SU-DHL-6 (cell line): ENCODE data around the gene ZDHHC8.

Experiments used
- EZH2phosphoT487 ChIP-seq: fragments of 200-600 bp; sonication (generic), shearing (Covaris generic); conservative IDR thresholded peaks from 2 replicates; pipeline ENCODE4 v1.6.1; 2018; ENCODE audit warnings: mild to moderate bottlenecking, antibody characterized with exemption, low read length, moderate library complexity, mixed read lengths
- TF ChIP-seq, protein P1 (sequence below): fragments of 200-600 bp; sonication (generic); IDR thresholded peaks from one replicate; pipeline ENCODE4 v1.5.1; 2017; ENCODE audit warnings: antibody characterized with exemption, mild to moderate bottlenecking, low read length, moderate library complexity; ENCODE audit not compliant: insufficient read depth, poor library complexity, severe bottlenecking

- TF ChIP-seq, protein P1, sequence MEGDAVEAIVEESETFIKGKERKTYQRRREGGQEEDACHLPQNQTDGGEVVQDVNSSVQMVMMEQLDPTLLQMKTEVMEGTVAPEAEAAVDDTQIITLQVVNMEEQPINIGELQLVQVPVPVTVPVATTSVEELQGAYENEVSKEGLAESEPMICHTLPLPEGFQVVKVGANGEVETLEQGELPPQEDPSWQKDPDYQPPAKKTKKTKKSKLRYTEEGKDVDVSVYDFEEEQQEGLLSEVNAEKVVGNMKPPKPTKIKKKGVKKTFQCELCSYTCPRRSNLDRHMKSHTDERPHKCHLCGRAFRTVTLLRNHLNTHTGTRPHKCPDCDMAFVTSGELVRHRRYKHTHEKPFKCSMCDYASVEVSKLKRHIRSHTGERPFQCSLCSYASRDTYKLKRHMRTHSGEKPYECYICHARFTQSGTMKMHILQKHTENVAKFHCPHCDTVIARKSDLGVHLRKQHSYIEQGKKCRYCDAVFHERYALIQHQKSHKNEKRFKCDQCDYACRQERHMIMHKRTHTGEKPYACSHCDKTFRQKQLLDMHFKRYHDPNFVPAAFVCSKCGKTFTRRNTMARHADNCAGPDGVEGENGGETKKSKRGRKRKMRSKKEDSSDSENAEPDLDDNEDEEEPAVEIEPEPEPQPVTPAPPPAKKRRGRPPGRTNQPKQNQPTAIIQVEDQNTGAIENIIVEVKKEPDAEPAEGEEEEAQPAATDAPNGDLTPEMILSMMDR, result no peak
- TF ChIP-seq EZH2phosphoT487, result no peak
Measured at GRCh38 chr22:20155330-20156041, 23.9 kb downstream of the ZDHHC8 start.
